ENCODE results near the gene OR1G1.
"Not testable (repeated sequence)": the region's sequence is repeated elsewhere in the genome, so short reads cannot be mapped to it uniquely, and the experiment has no call there.

OR1G1 gene

GRCh38 chr17:3127451-3127850, at the start of gene OR1G1:
TSS of gene OR1G1 (minus strand) at chr17:3127551. CDS start at chr17:3127551, 0 bp downstream.
- no peak within 1 kb of the TSS for H3K27ac Mint-ChIP-seq
- no peaks in the 10 kb centered on the region for H3K4me1 Mint-ChIP-seq (ENCODE audit: low read depth)
- peaks cover 27% of the 10 kb centered on the region for H3K27me3 Mint-ChIP-seq

GRCh38 chr17:3167574-3167973, 40.2 kb upstream of the OR1G1 start:
- Mint-ChIP-seq H3K27me3 (peaks cover 15% of the 10 kb centered on the region), H3K4me1 (ENCODE audit: low read depth) (no peaks in the 10 kb centered on the region), H3K36me3 (no peaks in the 10 kb centered on the region), H3K27ac (no peak overlapping the region), H3K4me3 (no peak overlapping the region), H3K9me3 (ENCODE audit: low read depth) (peaks cover 12% of the 10 kb centered on the region)

More at GRCh38 chr17:3127451-3127850, at the start of gene OR1G1:
- no peaks in the 10 kb centered on the region for H3K9me3 Mint-ChIP-seq (ENCODE audit: low read depth)
- no peak within 1 kb of the TSS for H3K4me3 Mint-ChIP-seq
- no peaks in the 10 kb centered on the region for H3K36me3 Mint-ChIP-seq

- H3K4me1 Mint-ChIP-seq (ENCODE audit: low read depth): no peaks in the 10 kb centered on the region
- H3K36me3 Mint-ChIP-seq: no peaks in the 10 kb centered on the region
Observed at GRCh38 chr17:3157218-3157617, 29.9 kb upstream of the OR1G1 start.

DNA sequence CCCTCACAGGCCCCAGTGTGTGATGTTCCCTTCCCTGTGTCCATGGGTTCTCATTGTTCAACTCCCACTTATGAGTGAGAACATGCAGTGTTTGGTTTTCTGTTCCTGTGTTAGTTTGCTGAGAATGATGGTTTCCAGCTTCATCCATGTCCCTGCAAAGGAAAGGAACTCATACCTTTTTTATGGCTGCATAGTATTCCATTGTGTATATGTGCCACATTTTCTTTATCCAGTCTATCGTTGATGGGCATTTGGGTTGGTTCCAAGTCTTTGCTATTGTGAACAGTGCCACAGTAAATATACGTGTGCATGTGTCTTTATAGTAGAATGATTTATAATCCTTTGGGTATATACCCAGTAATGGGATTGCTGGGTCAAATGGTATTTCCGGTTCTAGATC, 10.1 kb upstream of the OR1G1 start:
- H3K36me3 Mint-ChIP-seq; H3K9me3 Mint-ChIP-seq (ENCODE audit: low read depth); H3K27ac Mint-ChIP-seq; H3K4me1 Mint-ChIP-seq (ENCODE audit: low read depth); H3K4me3 Mint-ChIP-seq: not testable (repeated sequence)
- H3K27me3 Mint-ChIP-seq: peaks cover 16% of the 10 kb centered on the region

More at GRCh38 chr17:3157218-3157617, 29.9 kb upstream of the OR1G1 start:
- no peak overlapping the region for H3K4me3 Mint-ChIP-seq
- no peaks in the 10 kb centered on the region for H3K9me3 Mint-ChIP-seq (ENCODE audit: low read depth)
- H3K27ac Mint-ChIP-seq: no peak overlapping the region
- H3K27me3 Mint-ChIP-seq: peaks cover 14% of the 10 kb centered on the region

DNA sequence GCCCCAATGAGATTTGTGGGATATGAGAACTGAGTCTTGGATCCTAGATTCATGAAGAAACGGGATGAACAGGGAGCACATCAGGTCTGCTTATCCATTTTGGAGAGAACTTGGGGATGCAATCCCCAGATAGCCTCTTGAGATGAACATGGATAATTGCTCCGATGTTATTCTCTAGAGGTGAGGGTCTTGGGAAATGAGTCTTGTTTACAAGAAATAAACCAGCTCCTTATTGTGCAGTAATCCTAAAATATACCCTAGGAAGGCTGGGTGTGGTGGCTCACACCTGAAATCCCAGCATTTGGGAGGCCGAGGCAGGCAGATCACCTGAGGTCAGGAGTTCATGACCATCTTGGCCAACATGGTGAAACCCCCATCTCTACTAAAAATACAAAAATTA, 23.0 kb downstream of the OR1G1 start, which contains the start of gene OR1D2:
Gene OR1D2, minus strand, starts transcription at position 101 of the 400 bp plus-strand sequence. CDS start 11,426 bp downstream, outside the sequence.
- Mint-ChIP-seq H3K36me3 (peaks cover 2% of the 10 kb centered on the region), H3K27me3 (peaks cover 15% of the 10 kb centered on the region), H3K27ac (no peak within 1 kb of the TSS), H3K9me3 (ENCODE audit: low read depth) (peaks cover 27% of the 10 kb centered on the region), H3K4me3 (no peak within 1 kb of the TSS), H3K4me1 (ENCODE audit: low read depth) (no peaks in the 10 kb centered on the region)

Measured in activated naive CD8-positive, alpha-beta T cell (primary cell).